GM19324 (cell line): ENCODE measurements around the gene EPG5.
"Not testable (repeated sequence)": the region's sequence is repeated elsewhere in the genome, so short reads cannot be mapped to it uniquely, and the experiment has no call there.

ENCODE experiments used
- ATAC-seq: cut with Tn5 transposase; IDR thresholded peaks from one replicate; pipeline ENCODE4 v1.9.1; 2021; ENCODE audit warnings: mild to moderate bottlenecking, moderate library complexity; ENCODE audit not compliant: unreplicated experiment, low FRiP score

EPG5 gene

DNA sequence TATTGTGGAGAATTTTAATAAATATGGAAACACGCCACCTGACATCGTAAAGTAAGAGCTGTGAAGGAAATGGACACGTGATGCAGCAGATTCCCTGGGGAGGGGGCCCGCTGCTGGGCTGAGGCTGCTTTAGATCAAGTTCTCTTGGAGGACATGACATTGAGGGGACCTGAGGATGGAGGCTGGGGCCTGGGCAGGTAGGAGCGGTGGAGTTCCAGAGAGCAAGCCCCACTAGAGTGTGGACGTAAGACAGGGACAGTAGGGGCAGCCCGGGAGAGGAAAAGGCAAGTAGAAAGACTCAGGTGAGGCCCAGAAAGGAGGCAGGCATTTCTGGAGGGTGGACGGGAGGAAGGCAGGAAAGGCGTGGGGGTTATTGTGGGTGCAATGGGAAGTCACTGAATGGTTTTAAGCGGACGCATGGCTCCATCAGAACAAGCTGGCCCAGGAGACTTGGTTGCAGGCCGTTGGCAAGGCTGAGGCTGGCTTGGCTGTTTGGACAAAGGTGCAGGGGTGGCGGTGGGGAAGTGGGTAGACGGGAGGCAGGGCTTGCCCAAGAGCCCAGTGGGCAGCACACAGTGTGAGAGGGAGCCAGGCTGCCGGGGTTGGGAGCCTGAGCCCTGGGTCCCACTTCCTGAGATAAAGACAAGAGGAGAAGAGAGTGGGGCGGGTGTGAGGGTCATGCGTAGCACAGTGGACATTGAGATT is 125.9 kb downstream of the EPG5 start:
- ATAC-seq: no peak

- ATAC-seq: no peak
These were observed 127.4 kb downstream of the EPG5 start for GRCh38 chr18:45839414-45840395.

DNA sequence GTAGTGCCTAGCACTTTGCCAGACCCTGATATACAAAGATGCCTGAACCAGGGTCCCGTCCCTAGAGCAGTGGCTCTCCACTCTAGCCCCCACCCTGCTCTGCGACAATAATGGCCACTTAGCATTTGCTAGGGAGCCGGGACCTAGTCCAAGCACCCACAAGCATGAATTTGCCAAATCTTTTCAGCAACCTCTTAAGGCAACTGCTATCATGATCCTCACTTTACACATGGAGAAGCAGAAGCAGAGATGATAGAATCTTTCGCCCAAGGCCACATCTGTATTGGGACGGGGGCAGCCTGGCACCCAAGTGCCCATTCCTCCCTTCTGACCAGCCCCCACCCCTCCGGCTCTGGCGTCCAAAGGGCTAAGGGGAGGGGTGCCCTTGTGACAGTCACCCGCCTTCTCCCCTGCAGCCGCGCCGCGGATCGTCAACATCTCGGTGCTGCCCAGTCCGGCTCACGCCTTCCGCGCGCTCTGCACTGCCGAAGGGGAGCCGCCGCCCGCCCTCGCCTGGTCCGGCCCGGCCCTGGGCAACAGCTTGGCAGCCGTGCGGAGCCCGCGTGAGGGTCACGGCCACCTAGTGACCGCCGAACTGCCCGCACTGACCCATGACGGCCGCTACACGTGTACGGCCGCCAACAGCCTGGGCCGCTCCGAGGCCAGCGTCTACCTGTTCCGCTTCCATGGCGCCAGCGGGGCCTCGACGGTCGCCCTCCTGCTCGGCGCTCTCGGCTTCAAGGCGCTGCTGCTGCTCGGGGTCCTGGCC is 128.6 kb downstream of the EPG5 start:
- no peak for ATAC-seq

DNA sequence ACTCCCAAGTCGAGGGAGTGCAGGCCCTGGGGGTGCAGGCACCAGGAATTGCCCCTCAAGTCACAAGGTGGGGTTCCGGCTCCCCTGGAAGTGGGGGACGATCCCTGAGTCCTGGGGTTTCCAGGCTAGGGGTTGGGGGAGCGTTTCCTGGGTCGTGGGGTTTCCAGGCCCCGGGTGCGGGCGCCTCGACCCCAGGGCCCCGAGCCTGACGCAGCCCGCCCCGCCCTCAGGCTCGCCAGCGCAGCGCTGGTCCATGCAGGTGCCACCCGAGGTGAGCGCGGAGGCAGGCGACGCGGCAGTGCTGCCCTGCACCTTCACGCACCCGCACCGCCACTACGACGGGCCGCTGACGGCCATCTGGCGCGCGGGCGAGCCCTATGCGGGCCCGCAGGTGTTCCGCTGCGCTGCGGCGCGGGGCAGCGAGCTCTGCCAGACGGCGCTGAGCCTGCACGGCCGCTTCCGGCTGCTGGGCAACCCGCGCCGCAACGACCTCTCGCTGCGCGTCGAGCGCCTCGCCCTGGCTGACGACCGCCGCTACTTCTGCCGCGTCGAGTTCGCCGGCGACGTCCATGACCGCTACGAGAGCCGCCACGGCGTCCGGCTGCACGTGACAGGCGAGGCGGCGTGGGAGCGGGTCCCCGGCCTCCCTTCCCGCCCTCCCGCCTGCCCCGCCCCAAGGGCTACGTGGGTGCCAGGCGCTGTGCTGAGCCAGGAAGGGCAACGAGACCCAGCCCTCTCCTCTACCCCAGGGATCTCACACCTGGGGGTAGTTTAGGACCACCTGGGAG is 129.7 kb downstream of the EPG5 start:
- no peak for ATAC-seq

DNA sequence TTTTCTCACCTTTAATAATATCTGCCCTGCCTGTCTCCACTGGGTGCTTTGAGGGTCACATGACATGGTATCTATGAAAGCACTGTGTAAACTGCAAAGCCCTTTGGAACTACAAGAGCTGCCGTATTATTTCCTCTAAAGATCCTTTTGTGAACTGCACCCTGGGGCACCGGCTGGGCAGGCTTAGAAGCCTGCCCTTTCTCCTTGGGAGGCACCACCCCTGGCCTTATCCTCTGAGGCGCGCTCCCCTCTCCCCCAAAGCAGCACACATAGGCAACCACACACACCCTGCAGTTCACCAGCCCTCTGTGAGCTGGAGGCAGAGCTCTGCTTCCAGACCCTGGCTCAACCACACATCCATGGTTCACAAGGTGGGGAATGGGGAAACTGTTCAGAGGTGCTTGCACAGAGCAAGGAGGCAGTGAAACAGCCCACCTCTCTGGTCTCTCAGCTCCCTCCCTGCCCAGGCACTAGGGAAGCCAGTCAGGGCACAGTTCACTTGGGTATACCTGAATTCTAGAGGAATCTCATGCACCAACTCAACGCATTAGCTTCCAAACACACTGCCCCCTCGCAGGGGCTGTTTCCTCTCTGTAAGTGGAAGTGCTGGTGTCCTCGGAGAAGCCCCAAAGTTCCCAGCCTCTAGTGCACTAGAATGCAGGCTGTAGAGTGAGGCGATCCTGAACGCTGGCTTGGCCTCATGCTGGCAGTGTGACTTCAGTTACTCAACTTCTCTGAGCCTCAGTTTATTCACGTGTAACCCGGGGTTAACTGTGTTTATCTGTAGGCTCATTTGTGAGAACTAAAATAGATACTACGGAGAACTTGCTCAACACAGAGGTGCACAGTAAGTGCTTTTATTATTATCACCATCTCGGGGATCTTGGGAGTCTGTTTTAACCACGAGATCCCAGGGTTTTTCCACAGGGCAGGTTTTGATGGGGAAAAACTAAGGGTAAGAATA is 130.6 kb downstream of the EPG5 start:
- no peak for ATAC-seq

DNA sequence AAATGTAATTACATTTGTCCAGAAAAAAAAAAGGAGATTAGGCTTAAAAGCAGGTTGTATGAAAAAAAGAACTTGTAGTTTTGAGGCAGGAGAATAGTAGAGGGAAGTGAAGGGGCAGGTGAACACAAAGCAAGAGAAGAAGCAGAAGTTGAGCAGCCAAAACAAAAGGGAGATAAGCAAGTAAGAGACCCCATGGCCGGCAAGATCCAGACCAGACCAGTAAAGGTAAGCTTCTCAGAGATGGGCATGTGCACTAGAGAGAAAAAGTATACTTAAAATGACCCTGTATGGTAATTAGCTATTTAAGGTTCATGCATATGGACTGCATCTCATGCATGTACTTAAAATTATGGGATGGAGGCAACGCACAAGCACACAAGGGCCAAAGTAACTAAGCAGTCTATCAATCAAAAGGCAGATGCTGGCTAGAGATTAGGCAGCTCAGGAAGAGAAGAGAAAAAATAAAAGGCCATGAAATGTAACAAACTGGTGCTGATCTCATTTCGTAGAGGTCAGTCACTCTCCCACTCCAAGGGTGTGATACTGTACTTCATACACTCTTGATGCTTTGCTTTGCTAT is 132.0 kb downstream of the EPG5 start:
- ATAC-seq: no peak

GRCh38 chr18:45834306-45834705 is 132.8 kb downstream of the EPG5 start:
- ATAC-seq: no peak

GRCh38 chr18:45833846-45834245 is 133.3 kb downstream of the EPG5 start:
- no peak for ATAC-seq

DNA sequence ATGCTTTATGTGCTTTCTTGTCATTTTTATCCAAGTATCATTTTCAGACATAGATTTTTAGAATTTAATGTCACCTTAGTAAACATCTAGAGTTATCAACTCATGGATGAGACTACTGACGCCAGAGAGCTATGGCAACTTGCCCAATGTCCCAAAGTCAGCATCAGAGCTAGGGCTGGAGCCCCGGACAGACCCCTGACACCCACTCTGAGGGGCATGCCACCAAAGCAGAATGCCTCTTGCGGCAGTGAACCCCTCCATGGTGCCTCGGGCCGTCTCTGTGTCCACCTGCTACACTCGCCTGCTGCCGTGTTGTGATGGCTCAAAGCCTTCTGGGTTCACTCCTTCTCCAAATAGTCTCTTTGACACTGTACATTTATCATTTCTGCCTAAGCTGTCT is 136.2 kb downstream of the EPG5 start:
- ATAC-seq: no peak

DNA sequence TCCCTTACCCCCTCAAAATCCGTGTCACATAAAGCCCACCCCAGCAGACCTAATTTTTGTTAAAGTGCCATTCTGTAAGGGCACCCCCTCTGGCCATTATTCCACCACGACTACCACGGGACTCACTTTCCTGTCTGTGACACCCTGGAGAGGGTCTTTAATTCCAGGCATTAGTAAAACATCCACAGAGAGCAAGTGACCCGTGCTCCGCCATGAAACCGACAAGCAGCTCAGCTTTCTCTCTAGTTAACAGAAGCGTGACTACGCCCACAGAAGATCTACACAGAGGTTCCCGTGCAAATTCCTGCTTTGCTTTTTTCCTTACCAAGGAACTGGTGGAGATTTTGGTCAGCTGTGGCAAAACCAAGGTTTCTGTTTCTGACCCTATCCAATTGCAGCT is 137.3 kb downstream of the EPG5 start:
- no peak for ATAC-seq

DNA sequence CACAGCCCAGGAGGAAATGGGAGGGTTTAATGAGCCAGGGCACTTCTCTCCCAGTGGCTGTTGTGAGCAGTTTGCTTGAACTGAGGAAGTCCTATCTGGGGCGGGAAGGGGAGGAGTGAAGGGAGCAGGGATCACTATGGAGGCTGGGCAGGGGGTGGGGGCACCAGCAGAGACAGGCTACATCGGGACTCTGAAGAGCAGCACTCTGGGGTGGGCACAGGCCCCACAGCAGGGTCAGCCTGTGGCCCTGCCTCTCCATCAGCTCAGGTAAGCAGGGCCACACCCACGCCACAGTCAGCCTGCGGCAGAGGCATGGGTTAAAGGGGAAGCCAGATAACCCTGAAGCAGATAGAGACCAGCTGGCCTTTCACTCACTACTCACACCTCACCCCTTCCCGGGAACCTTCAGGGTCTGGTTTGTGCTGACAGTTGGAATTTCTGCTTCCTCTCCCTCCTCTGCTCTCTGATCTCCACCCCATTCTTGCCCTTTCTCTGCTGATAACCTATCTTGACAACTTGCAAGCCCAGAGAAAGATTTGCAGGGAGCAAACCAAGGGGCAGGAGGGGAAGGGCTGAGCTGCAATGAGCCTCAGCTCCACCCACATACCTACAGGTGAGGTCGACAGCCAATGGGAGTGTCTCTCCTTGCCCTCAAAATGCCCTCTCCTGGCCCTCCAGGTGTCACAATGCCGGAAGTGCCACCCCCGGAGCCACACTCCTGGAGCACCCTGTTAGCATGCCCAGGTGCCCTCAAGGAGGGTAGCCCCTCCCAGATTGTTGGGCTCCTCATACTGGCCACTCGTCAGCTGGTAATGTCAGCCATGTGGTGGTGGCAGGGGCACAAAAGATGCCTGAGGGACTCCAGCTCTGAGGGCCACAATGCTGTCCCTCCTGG is 138.0 kb downstream of the EPG5 start:
- ATAC-seq: no peak

DNA sequence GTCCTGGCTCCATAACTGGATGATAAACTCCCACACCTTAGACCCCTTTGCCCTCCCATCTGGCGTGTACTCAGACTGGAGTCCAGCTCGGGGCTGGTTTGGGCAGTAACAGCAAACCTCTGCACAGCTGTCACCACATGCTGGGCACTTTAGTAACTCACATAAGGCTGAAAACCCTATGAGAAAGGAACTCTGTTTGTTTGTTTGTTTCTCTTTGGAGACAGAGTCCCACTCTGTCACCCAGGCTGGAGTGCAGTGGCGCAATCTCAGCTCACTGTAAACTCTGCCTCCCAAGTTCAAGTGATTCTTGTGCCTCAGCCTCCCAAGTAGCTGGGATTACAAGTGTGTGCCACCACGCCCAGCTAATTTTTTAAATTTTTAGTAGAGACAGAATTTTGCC is 140.4 kb downstream of the EPG5 start:
- not testable (repeated sequence) for ATAC-seq

GRCh38 chr18:45826084-45826483 is 141.0 kb downstream of the EPG5 start:
- ATAC-seq: no peak

DNA sequence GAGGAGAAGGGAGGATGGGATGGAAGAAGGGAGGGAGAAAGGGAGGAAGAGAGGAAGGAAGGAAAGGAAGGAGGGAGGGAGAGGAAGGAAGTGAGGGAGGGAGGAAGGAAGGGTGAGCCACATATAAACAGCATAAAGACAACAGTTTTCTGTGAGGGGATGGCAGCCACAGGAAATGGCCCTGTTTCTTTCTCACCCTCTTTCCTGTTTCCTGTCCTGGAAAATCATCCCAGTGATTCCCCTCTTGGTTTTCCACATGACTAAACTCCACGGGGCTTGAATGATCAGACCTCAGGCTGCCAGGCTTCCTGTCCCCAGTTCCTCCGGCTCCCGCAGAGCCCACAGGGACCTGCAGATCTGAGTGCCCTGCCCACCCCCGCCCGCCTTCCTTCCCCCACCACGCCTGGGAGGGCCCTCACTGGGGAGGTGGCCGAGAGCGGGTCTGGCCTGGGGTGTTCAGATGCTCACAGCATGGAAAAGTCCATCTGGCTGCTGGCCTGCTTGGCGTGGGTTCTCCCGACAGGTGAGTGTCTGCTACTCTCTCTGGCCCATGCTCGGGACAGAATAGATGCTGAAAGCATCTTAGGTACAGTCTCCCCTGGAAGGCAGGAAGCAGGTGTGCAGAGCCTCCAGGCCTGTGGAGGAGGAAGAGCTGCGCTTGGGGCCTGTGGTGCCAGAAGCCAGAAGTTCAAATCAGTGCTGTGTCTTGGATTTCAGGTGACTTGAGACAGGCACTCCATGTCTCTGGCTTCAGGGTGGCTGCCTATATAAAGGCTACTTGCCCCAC is 141.7 kb downstream of the EPG5 start, which contains the start of gene SIGLEC15:
Gene SIGLEC15 (plus strand): TSS at position 418 of the 787 bp plus-strand sequence. CDS start 54 bp downstream, at position 472.
- ATAC-seq: no peak

GRCh38 chr18:45821711-45822110 is 145.4 kb downstream of the EPG5 start:
- no peak for ATAC-seq

DNA sequence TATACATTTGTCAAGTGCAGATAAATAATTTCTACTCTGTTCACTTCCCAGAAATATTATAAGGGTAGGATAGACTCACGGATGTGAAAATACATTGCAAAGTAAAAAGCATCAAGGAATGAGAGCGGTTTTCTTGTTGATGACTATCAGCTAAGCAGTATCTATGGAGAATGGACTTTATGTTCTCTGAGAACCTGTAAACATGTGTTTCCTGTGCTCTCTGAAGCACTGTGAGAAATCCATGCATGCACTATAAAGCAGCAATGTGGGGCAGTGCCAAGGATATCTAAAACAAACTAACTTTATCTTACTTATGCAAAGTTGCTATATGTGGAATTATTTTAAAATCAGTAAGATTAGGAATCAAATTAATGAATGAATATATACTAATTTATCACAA is 146.1 kb downstream of the EPG5 start:
- no peak for ATAC-seq
